H1 (cell line): Measurements from ENCODE around the gene ARHGEF3. TPM values are rescaled to one million over a fixed set of nuclear protein-coding genes. Genes with fewer than 3 reads are reported as not detected.

Experiments
- KDM4A ChIP-seq: IDR thresholded peaks from one replicate; pipeline ENCODE4 v1.7.1; 2012; ENCODE audit warnings: low read depth, mild to moderate bottlenecking, moderate library complexity, low read length, inconsistent platforms; ENCODE audit not compliant: severe bottlenecking
- MAX ChIP-seq: IDR thresholded peaks from 2 replicates; pipeline ENCODE4 v1.6.1; 2012; ENCODE audit warnings: inconsistent platforms
- NANOG ChIP-seq: IDR thresholded peaks from 2 replicates; pipeline ENCODE4 v1.6.1; 2011; ENCODE audit warnings: low read length, low read depth, mild to moderate bottlenecking, inconsistent platforms; ENCODE audit not compliant: insufficient read depth, poor library complexity, severe bottlenecking
- ZNF274 ChIP-seq: IDR thresholded peaks from 2 replicates; pipeline ENCODE4 v1.7.0; 2012; ENCODE audit warnings: low read length, borderline replicate concordance; ENCODE audit errors: extremely low read depth
- polyA plus RNA-seq, 7 experiments: library from polyadenylated mRNA; depleted of rRNA in 3 of 7; stranded (reverse) in 5 of 7; unstranded in 2 of 7; fragments of >200 nt in 5 of 7; fragments of 200-250 nt in 2 of 7; gene quantifications; 1 replicate in 5 of 7; 2 replicates in 1 of 7; 4 replicates in 1 of 7; pipeline versions ENCODE4 v1.2.1 to v1.2.3, GENCODE V29; 2011 to 2013; ENCODE audit warnings: missing spikeins in 2 of 7, mixed read lengths in 2 of 7
- total RNA-seq: library from RNA; stranded (reverse); fragmentation: NEBNext Ultra II Directional; extraction: Animal tissue kit (Norgen Biotek cat#: 25700); gene quantifications from 2 replicates; pipeline ENCODE4 v1.2.1, GENCODE V29; 2021

Gene ARHGEF3
- total and polyA plus RNA-seq, 2 of the 8 experiments (the other 6 are each of a cell fraction or from before 2014, with no cell fraction given) = 2.8 to 6.0 TPM

- no peak for TF ChIP-seq NANOG
- no peak for TF ChIP-seq KDM4A
- TF ChIP-seq MAX = no peak
- TF ChIP-seq ZNF274 = no peak
These were observed 9.1 kb upstream of the ARHGEF3 start (continued) for GRCh38 chr3:56810577-56811545.
